ENCODE results near the gene PARD3B. TPM values are rescaled to one million over a fixed set of nuclear protein-coding genes. Genes with fewer than 3 reads are reported as not detected.

The PARD3B gene
- total and polyA plus RNA-seq, 2 of the 4 experiments (the other 2 are of a cell fraction) = 3.3 to 15.6 TPM

DNA sequence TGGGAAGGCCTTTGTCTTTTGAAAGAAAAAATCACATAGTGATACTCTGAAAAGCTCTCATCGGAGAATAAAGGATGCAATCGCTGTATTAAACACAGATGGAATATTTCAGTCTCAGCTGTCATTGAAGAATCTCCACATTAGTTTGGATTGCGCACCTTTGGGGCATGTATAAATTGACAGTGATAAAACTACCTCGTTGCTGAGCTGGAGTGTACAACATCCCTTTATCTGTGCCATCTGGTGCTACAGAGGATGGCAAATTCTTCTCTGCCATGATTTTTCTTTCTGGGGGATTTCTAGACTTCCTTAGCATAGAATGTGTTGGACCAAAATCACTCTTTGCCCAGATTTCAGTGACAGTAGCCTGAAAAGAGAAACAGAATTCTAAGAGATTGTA lies 185.3 kb downstream of the PARD3B start:
- ChIA-PET CTCF (interaction anchor here (0.6 kb wide), 1 partner anchor 33 kb away, joined by 4 read pairs; no protein-coding TSS in a partner anchor), POLR2A (ENCODE audit: unreplicated experiment) (no interaction called here)
- H3K4me1 ChIP-seq (ENCODE audit: control insufficient read depth, insufficient read depth, low read length) = peaks cover 2% of the 10 kb centered on the region
- H4K20me1 ChIP-seq (ENCODE audit: insufficient read depth, low read length) = no peaks in the 10 kb centered on the region
- H3K27ac ChIP-seq (ENCODE audit: insufficient read depth, low read length) = no peak overlapping the region
- intact Hi-C loops (cut with micrococcal nuclease) (no loop called here), dilution Hi-C loops (cut with HindIII; ENCODE audit: low sequenced_read_pairs, unreplicated experiment) (no loop called here), in situ Hi-C loops (cut with MboI; ENCODE audit: low sequenced_read_pairs) (no loop called here)
- H3K9ac ChIP-seq (ENCODE audit: low read depth, low read length) = no peak overlapping the region
- H3K4me3 ChIP-seq (ENCODE audit: insufficient read depth, low read depth, low read length) = no peak overlapping the region
- H2BK120ac ChIP-seq (ENCODE audit: low read depth, low read length) = no peak overlapping the region
- H2AFZ ChIP-seq (replicated peaks; ENCODE audit: low read length, poor library complexity) = no peak overlapping the region
- H3K4ac ChIP-seq (ENCODE audit: low read depth, low read length) = no peak overlapping the region
- no peak overlapping the region for H3K56ac ChIP-seq (ENCODE audit: extremely low read depth, insufficient read depth, low read length)
- H3K14ac ChIP-seq (replicated peaks; ENCODE audit: low read depth, low read length) = no peak overlapping the region
- DNase-seq (no peak), ATAC-seq (ENCODE audit: low read depth) (no peak)
- H4K91ac ChIP-seq (ENCODE audit: insufficient read depth, low read depth, low read length) = no peak overlapping the region
- BruUV-seq (replicated peaks) = no TSS peak
- no peak overlapping the region for H4K5ac ChIP-seq (ENCODE audit: low read depth, low read length)
- H3K27me3 ChIP-seq (ENCODE audit: control insufficient read depth, insufficient read depth, low read length) = no peaks in the 10 kb centered on the region
- no peaks in the 10 kb centered on the region for H3K9me1 ChIP-seq (ENCODE audit: insufficient read depth, low read length)
- no peak overlapping the region for H3K23ac ChIP-seq (ENCODE audit: low read depth, low read length)
- no peak overlapping the region for H3K4me2 ChIP-seq (ENCODE audit: low read depth, low read length)
- no peak overlapping the region for H3K18ac ChIP-seq (ENCODE audit: low read depth, low read length)
- H3K36me3 ChIP-seq (ENCODE audit: control insufficient read depth, insufficient read depth, low read length) = no peaks in the 10 kb centered on the region
- no peak overlapping the region for H2AK5ac ChIP-seq (ENCODE audit: low read depth, low read length)
- H2BK20ac ChIP-seq (ENCODE audit: low read depth, low read length) = no peak overlapping the region
- no peak overlapping the region for H4K8ac ChIP-seq (ENCODE audit: low read depth in 2 of 2, low read length in 2 of 2)
- H2BK15ac ChIP-seq (ENCODE audit: low read depth, low read length) = no peak overlapping the region
- TF ChIP-seq NFE2L2 (IDR thresholded peaks at IDR 0.05; ENCODE audit: low read depth, low read length) = no peak
- TF ChIP-seq RAD21 (IDR thresholded peaks at IDR 0.05; ENCODE audit: low read length) = no peak
- TF ChIP-seq RCOR1 (IDR thresholded peaks at IDR 0.05; ENCODE audit: insufficient replicate concordance, low read length) = no peak
- TF ChIP-seq CEBPB (IDR thresholded peaks at IDR 0.05; ENCODE audit: low read depth, low read length) = no peak
- TF ChIP-seq MXI1 (IDR thresholded peaks at IDR 0.05; ENCODE audit: borderline replicate concordance, low read depth, low read length) = no peak
- TF ChIP-seq POLR2A (IDR thresholded peaks at IDR 0.05; ENCODE audit: low read depth, low read length) = no peak
- TF ChIP-seq, protein P1, sequence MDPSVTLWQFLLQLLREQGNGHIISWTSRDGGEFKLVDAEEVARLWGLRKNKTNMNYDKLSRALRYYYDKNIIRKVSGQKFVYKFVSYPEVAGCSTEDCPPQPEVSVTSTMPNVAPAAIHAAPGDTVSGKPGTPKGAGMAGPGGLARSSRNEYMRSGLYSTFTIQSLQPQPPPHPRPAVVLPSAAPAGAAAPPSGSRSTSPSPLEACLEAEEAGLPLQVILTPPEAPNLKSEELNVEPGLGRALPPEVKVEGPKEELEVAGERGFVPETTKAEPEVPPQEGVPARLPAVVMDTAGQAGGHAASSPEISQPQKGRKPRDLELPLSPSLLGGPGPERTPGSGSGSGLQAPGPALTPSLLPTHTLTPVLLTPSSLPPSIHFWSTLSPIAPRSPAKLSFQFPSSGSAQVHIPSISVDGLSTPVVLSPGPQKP (IDR thresholded peaks at IDR 0.05; ENCODE audit: borderline replicate concordance, low read depth, low read length) = no peak
- no peak for TF ChIP-seq CHD1 (IDR thresholded peaks at IDR 0.05; ENCODE audit: low read depth, low read length)
- no peak for TF ChIP-seq MAZ (IDR thresholded peaks at IDR 0.05; ENCODE audit: borderline replicate concordance, low read depth, low read length)
- TF ChIP-seq SMC3 (IDR thresholded peaks at IDR 0.05; ENCODE audit: low read depth, low read length) = no peak
- no peak for TF ChIP-seq FOS (IDR thresholded peaks at IDR 0.05; ENCODE audit: low read depth, low read length)
- no peak for TF ChIP-seq MAFK (IDR thresholded peaks at IDR 0.05; ENCODE audit: low read depth, low read length)
- TF ChIP-seq, protein P2, sequence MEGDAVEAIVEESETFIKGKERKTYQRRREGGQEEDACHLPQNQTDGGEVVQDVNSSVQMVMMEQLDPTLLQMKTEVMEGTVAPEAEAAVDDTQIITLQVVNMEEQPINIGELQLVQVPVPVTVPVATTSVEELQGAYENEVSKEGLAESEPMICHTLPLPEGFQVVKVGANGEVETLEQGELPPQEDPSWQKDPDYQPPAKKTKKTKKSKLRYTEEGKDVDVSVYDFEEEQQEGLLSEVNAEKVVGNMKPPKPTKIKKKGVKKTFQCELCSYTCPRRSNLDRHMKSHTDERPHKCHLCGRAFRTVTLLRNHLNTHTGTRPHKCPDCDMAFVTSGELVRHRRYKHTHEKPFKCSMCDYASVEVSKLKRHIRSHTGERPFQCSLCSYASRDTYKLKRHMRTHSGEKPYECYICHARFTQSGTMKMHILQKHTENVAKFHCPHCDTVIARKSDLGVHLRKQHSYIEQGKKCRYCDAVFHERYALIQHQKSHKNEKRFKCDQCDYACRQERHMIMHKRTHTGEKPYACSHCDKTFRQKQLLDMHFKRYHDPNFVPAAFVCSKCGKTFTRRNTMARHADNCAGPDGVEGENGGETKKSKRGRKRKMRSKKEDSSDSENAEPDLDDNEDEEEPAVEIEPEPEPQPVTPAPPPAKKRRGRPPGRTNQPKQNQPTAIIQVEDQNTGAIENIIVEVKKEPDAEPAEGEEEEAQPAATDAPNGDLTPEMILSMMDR (conservative IDR thresholded peaks at IDR 0.05; ENCODE audit: low read depth, low read length) = no peak
- TF ChIP-seq USF2 (IDR thresholded peaks at IDR 0.05; ENCODE audit: low read depth, low read length) = no peak
- no peak for TF ChIP-seq BHLHE40 (IDR thresholded peaks at IDR 0.05; ENCODE audit: low read depth, low read length)
- no peak for TF ChIP-seq RFX5 (IDR thresholded peaks at IDR 0.05; ENCODE audit: low read depth, low read length)
- WGBS, 2 experiments (ENCODE audit: extremely low coverage in 2 of 2, insufficient read length in 1 of 2) = no CpG with 5 or more reads among the region's 4 CpGs
- H2AK9ac ChIP-seq (replicated peaks; ENCODE audit: low read depth, low read length, poor library complexity) = no peak overlapping the region
- H3K79me1 ChIP-seq (ENCODE audit: low read depth in 1 of 2, low read length in 2 of 2) = peaks cover 9 to 10% of the 10 kb centered on the region in 2 experiments; a peak in 3 of 4 replicates
- H2BK5ac ChIP-seq (ENCODE audit: low read depth, low read length, poor library complexity, severe bottlenecking) = no peak overlapping the region
- no peaks in the 10 kb centered on the region for H3K9me3 ChIP-seq (ENCODE audit: control insufficient read depth, insufficient read depth, low read length)
